WTC11 (cell line): ENCODE measurements around the gene ETV6. TPM values are rescaled to one million over a fixed set of nuclear protein-coding genes. Genes with fewer than 3 reads are reported as not detected.

Experiments used
- ATAC-seq: fragments of 200-7000 bp; cut with Tn5 transposase; 2 replicates; pipeline ENCODE4 v1.10.0; 2021; ENCODE audit warnings: mild to moderate bottlenecking, moderate library complexity
- CTCF ChIA-PET: fragments of 300-600 bp; sonication (Branson Sonifier 250); formaldehyde crosslinking; loops from one replicate; lab custom pipeline; 2021; ENCODE audit warnings: antibody characterized with exemption; lab: Charles Lee
- POLR2A ChIA-PET: fragments of 350-600 bp; sonication (Branson Sonifier 250); formaldehyde crosslinking; loops from one replicate; lab custom pipeline; 2021; ENCODE audit warnings: antibody characterized with exemption; lab: Charles Lee
- DNase-seq: peaks from one replicate; pipeline ENCODE4 v3.0.0; 2021; ENCODE audit warnings: low spot score
- H3K27ac Mint-ChIP-seq: 2 replicates; pipeline ENCODE4 v1.8.0; 2021; ENCODE audit warnings: mixed read lengths
- H3K27me3 Mint-ChIP-seq: 2 replicates; pipeline ENCODE4 v1.8.0; 2021; ENCODE audit warnings: low read depth, mild to moderate bottlenecking, moderate library complexity, mixed read lengths
- H3K36me3 Mint-ChIP-seq: 2 replicates; pipeline ENCODE4 v1.8.0; 2021; ENCODE audit warnings: mixed read lengths
- H3K4me1 Mint-ChIP-seq: 2 replicates; pipeline ENCODE4 v1.8.0; 2022; ENCODE audit warnings: mixed read lengths
- H3K4me3 Mint-ChIP-seq: 2 replicates; pipeline ENCODE4 v1.8.0; 2021; ENCODE audit warnings: mild to moderate bottlenecking, moderate library complexity, mixed read lengths
- H3K9me3 Mint-ChIP-seq: 2 replicates; pipeline ENCODE4 v1.8.0; 2021; ENCODE audit warnings: mixed read lengths
- ATF3 ChIP-seq: sonication (generic); formaldehyde crosslinking; conservative IDR thresholded peaks from 2 replicates; pipeline ENCODE4 v1.8.1; 2022; ENCODE audit warnings: mild to moderate bottlenecking, missing genetic modification reagents
- E2F4 ChIP-seq: sonication (generic); formaldehyde crosslinking; IDR thresholded peaks from 2 replicates; pipeline ENCODE4 v1.8.1; 2022; ENCODE audit warnings: low read depth, mild to moderate bottlenecking, moderate library complexity, missing genetic modification reagents, borderline replicate concordance
- ELF4 ChIP-seq: sonication (generic); formaldehyde crosslinking; IDR thresholded peaks from 2 replicates; pipeline ENCODE4 v1.8.1; 2022; ENCODE audit warnings: low read depth, mild to moderate bottlenecking, moderate library complexity, missing genetic modification reagents
- GRHL2 ChIP-seq: fragments of 250-450 bp; sonication (Bioruptor Pico); IDR thresholded peaks from 2 replicates; pipeline ENCODE4 v1.8.0; 2022; ENCODE audit warnings: mild to moderate bottlenecking, moderate library complexity; ENCODE audit not compliant: insufficient replicate concordance, severe bottlenecking
- HMGA2 ChIP-seq: fragments of 250-450 bp; sonication (Bioruptor Pico); IDR thresholded peaks from 2 replicates; pipeline ENCODE4 v1.4.0; 2021; ENCODE audit warnings: mild to moderate bottlenecking, moderate library complexity
- IRF2 ChIP-seq: sonication (generic); formaldehyde crosslinking; IDR thresholded peaks from 2 replicates; pipeline ENCODE4 v1.8.0; 2022; ENCODE audit warnings: low read depth, missing genetic modification reagents, borderline replicate concordance
- MAX ChIP-seq: sonication (generic); formaldehyde crosslinking; IDR thresholded peaks from 2 replicates; pipeline ENCODE4 v1.8.0; 2022; ENCODE audit warnings: mild to moderate bottlenecking, missing genetic modification reagents
- NFE2L1 ChIP-seq: sonication (generic); formaldehyde crosslinking; IDR thresholded peaks from 2 replicates; pipeline ENCODE4 v1.8.1; 2023; ENCODE audit warnings: missing genetic modification reagents
- NR1H2 ChIP-seq: sonication (generic); formaldehyde crosslinking; IDR thresholded peaks from 2 replicates; pipeline ENCODE4 v1.9.0; 2021; ENCODE audit warnings: mild to moderate bottlenecking, moderate library complexity, missing genetic modification reagents
- NR2C2 ChIP-seq: sonication (generic); formaldehyde crosslinking; IDR thresholded peaks from 2 replicates; pipeline ENCODE4 v1.8.0; 2022; ENCODE audit warnings: mild to moderate bottlenecking, missing genetic modification reagents
- PRDM15 ChIP-seq: sonication (generic); formaldehyde crosslinking; IDR thresholded peaks from 2 replicates; pipeline ENCODE4 v1.8.0; 2022; ENCODE audit warnings: missing genetic modification reagents
- ZMAT4 ChIP-seq: fragments of 250-450 bp; sonication (Bioruptor Pico); IDR thresholded peaks from 2 replicates; pipeline ENCODE4 v1.9.0; 2021; ENCODE audit warnings: mild to moderate bottlenecking
- ZNF232 ChIP-seq: sonication (generic); formaldehyde crosslinking; IDR thresholded peaks from 2 replicates; pipeline ENCODE4 v1.8.0; 2022; ENCODE audit warnings: mild to moderate bottlenecking, missing genetic modification reagents
- ZNF281 ChIP-seq: sonication (generic); formaldehyde crosslinking; IDR thresholded peaks from 2 replicates; pipeline ENCODE4 v1.8.0; 2023; ENCODE audit warnings: mild to moderate bottlenecking, missing genetic modification reagents
- ZNF416 ChIP-seq: fragments of 250-450 bp; sonication (Bioruptor Pico); IDR thresholded peaks from 2 replicates; pipeline ENCODE4 v1.9.0; 2021; ENCODE audit warnings: mild to moderate bottlenecking, inconsistent platforms
- ZNF425 ChIP-seq: fragments of 250-450 bp; sonication (Bioruptor Pico); conservative IDR thresholded peaks from 2 replicates; pipeline ENCODE4 v1.9.0; 2021; ENCODE audit warnings: mild to moderate bottlenecking
- total RNA-seq: library from RNA; stranded (reverse); gene quantifications from 3 replicates; pipeline ENCODE4 v1.2.3, GENCODE V29; 2021

ETV6 gene
- total RNA-seq, 1 experiment from 2014 or later = 23.5 TPM

GRCh38 chr12:11829764-11830194 is 180.3 kb downstream of the ETV6 start:
- ChIA-PET POLR2A (no interaction called here), CTCF (no interaction called here)
- ATAC-seq = no peak
- H3K27me3 Mint-ChIP-seq = no peaks in the 10 kb centered on the region
- H3K9me3 Mint-ChIP-seq = no peaks in the 10 kb centered on the region
- no peak overlapping the region for H3K27ac Mint-ChIP-seq
- TF ChIP-seq NR1H2 (CRISPR knock-in tag) = no peak
- no peak for TF ChIP-seq GRHL2 (CRISPR knock-in tag)
- no peak for TF ChIP-seq IRF2
- no peak for TF ChIP-seq ATF3 (CRISPR knock-in tag)
- no peak for TF ChIP-seq ZNF232 (CRISPR knock-in tag)
- no peak for TF ChIP-seq E2F4 (CRISPR knock-in tag)
- no peak for TF ChIP-seq PRDM15 (CRISPR knock-in tag)
- no peak for TF ChIP-seq MAX (CRISPR knock-in tag)
- no peak for TF ChIP-seq NR2C2
- TF ChIP-seq HMGA2 (CRISPR knock-in tag) = no peak
- no peak for TF ChIP-seq ZNF425 (CRISPR knock-in tag)
- TF ChIP-seq ELF4 (CRISPR knock-in tag) = no peak
- no peak for TF ChIP-seq ZNF281
- TF ChIP-seq ZNF416 (CRISPR knock-in tag) = no peak
- no peak for TF ChIP-seq NFE2L1
- no peak for TF ChIP-seq ZMAT4 (CRISPR knock-in tag)
- DNase-seq = no peak
- no peak overlapping the region for H3K4me3 Mint-ChIP-seq
- H3K36me3 Mint-ChIP-seq = no peaks in the 10 kb centered on the region
- H3K4me1 Mint-ChIP-seq = peaks cover 21% of the 10 kb centered on the region
